ENCODE data around the gene AGRN. TPM values are rescaled to one million over a fixed set of nuclear protein-coding genes. Genes with fewer than 3 reads are reported as not detected.

The AGRN gene
- total RNA-seq, 1 donor from 2014 or later: 35.8 TPM

GRCh38 chr1:1084372-1085170 is 64.7 kb downstream of the AGRN start:
- DNase-seq: no peak
- Mint-ChIP-seq H3K27ac (no peak overlapping the region), H3K36me3 (ENCODE audit: low read depth) (no peaks in the 10 kb centered on the region), H3K27me3 (peaks cover under 1% of the 10 kb centered on the region), H3K4me1 (no peaks in the 10 kb centered on the region), H3K4me3 (no peak overlapping the region), H3K9me3 (no peaks in the 10 kb centered on the region)
- intact Hi-C loops (cut with micrococcal nuclease): no loop called here

GRCh38 chr1:1085171-1085841 is 65.4 kb downstream of the AGRN start:
- Mint-ChIP-seq H3K36me3 (ENCODE audit: low read depth) (no peaks in the 10 kb centered on the region), H3K9me3 (no peaks in the 10 kb centered on the region), H3K27me3 (no peaks in the 10 kb centered on the region), H3K4me1 (no peaks in the 10 kb centered on the region), H3K4me3 (no peak overlapping the region), H3K27ac (no peak overlapping the region)
- intact Hi-C loops (cut with micrococcal nuclease): no loop called here
- no peak for DNase-seq

DNA sequence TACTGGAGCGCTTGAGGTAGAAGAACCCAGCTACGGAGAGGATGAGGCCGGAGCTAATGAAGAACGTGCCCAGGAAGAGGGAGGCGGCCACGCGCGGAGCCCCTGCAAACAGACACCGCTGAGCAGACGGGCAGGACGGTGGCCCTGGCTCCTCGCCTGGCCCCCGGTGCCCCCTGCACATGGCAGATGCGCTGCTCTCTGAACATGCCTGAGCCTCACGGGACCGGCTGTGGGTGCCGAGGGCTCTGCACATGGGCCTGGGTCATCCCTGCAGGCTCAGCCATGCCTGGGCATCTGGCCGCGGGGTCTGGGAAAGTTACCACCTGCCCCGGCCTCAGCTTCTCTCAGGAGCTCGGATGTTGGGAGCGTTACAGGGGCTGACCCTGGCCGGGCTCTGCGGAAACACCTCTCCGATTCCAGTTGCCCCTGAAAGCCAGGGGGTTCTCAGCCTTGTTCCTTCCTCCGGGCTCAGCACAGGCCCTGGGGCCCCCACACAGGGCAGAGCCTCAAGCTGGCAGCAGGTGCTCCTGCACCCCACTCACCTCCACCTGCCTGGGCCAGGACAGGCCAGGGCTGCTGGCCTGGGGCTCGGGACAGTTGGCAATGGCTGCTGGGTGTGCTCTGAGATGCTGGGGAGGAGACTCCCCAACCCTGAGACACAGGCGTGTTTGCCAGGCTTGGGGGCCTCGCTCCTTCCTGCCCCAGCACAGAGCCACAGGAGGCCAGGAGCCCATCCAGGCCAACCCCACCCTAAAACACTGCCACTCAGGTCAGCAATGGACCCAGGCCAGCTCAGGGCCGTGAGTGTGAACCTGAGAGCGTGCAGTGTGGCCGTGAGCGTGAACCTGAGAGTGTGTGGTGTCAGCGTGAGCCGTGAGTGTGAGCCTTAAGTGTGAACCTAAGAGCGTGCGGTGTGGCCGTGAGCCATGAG is 66.3 kb downstream of the AGRN start:
- no peaks in the 10 kb centered on the region for H3K4me1 Mint-ChIP-seq
- intact Hi-C loops (cut with micrococcal nuclease): no loop called here

GRCh38 chr1:1086911-1087341 is 67.0 kb downstream of the AGRN start:
- Mint-ChIP-seq H3K36me3 (ENCODE audit: low read depth) (no peaks in the 10 kb centered on the region), H3K4me1 (no peaks in the 10 kb centered on the region), H3K9me3 (no peaks in the 10 kb centered on the region), H3K27ac (no peak overlapping the region), H3K27me3 (no peaks in the 10 kb centered on the region), H3K4me3 (no peak overlapping the region)
- intact Hi-C loops (cut with micrococcal nuclease): no loop called here
- DNase-seq: no peak

More for the DNA sequence above, 66.3 kb downstream of the AGRN start:
- H3K27ac Mint-ChIP-seq: no peak overlapping the region
- H3K9me3 Mint-ChIP-seq: no peaks in the 10 kb centered on the region
- DNase-seq: no peak
- no peaks in the 10 kb centered on the region for H3K27me3 Mint-ChIP-seq
- H3K36me3 Mint-ChIP-seq (ENCODE audit: low read depth): no peaks in the 10 kb centered on the region
- no peak overlapping the region for H3K4me3 Mint-ChIP-seq

DNA sequence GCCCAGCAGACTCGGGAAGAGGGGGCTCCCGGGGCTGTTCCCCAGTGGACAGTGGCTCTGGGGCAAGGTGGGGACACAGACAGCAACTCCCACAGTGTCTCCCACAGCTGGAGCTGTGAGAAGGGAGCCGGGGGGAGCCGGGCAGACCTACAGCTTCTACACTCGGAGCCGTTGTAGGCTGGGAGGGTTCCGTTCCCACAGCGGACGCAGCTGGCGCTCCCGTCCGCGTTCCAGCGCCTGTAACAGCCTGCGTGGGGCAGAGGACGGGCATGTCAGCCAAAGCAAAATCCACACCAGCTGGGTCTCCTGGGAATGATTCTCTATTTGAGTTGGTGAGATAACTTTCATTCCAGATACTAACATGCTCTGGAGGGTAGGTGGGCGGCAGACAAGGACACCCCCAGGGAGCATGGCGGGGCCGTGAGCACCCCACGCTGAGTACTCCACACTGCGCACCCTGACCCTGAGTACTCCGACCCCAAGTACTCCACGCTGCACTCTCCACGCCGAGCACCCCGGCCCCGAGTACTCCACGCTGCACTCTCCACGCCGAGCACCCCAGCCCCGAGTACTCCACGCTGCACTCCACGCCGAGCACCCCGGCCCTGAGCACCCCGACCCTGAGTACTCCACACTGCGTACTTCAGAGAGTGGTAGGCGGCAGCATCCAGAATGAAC is 67.6 kb downstream of the AGRN start:
- no peaks in the 10 kb centered on the region for H3K9me3 Mint-ChIP-seq
- no peaks in the 10 kb centered on the region for H3K36me3 Mint-ChIP-seq (ENCODE audit: low read depth)
- DNase-seq: no peak
- H3K27me3 Mint-ChIP-seq: no peaks in the 10 kb centered on the region
- intact Hi-C loops (cut with micrococcal nuclease): no loop called here
- H3K4me1 Mint-ChIP-seq: no peaks in the 10 kb centered on the region
- no peak overlapping the region for H3K4me3 Mint-ChIP-seq
- no peak overlapping the region for H3K27ac Mint-ChIP-seq

- no peak overlapping the region for H3K4me3 Mint-ChIP-seq
- DNase-seq: no peak
- H3K27ac Mint-ChIP-seq: no peak overlapping the region
- no peaks in the 10 kb centered on the region for H3K27me3 Mint-ChIP-seq
- intact Hi-C loops (cut with micrococcal nuclease): no loop called here
- H3K9me3 Mint-ChIP-seq: no peaks in the 10 kb centered on the region
- peaks cover 2% of the 10 kb centered on the region for H3K36me3 Mint-ChIP-seq (ENCODE audit: low read depth)
- peaks cover 3% of the 10 kb centered on the region for H3K4me1 Mint-ChIP-seq
Observed at GRCh38 chr1:1088029-1088800, 68.3 kb downstream of the AGRN start.

GRCh38 chr1:1088801-1089680 is 69.1 kb downstream of the AGRN start:
- Mint-ChIP-seq H3K27me3 (no peaks in the 10 kb centered on the region), H3K36me3 (ENCODE audit: low read depth) (peaks cover 2% of the 10 kb centered on the region), H3K27ac (no peak overlapping the region), H3K9me3 (no peaks in the 10 kb centered on the region), H3K4me1 (peaks cover 3% of the 10 kb centered on the region), H3K4me3 (no peak overlapping the region)
- no peak for DNase-seq
- intact Hi-C loops (cut with micrococcal nuclease): no loop called here

GRCh38 chr1:1089731-1090423 is 70.0 kb downstream of the AGRN start:
- Mint-ChIP-seq H3K4me1 (peaks cover 3% of the 10 kb centered on the region), H3K9me3 (no peaks in the 10 kb centered on the region), H3K27me3 (no peaks in the 10 kb centered on the region), H3K4me3 (no peak overlapping the region), H3K27ac (no peak overlapping the region), H3K36me3 (ENCODE audit: low read depth) (peaks cover 2% of the 10 kb centered on the region)
- intact Hi-C loops (cut with micrococcal nuclease): no loop called here
- DNase-seq: no peak

- H3K9me3 Mint-ChIP-seq: peaks cover 3% of the 10 kb centered on the region
- H3K36me3 Mint-ChIP-seq (ENCODE audit: low read depth): peaks cover 2% of the 10 kb centered on the region
- H3K4me3 Mint-ChIP-seq: no peak overlapping the region
- intact Hi-C loops (cut with micrococcal nuclease): no loop called here
- no peak for DNase-seq
- no peaks in the 10 kb centered on the region for H3K27me3 Mint-ChIP-seq
- no peak overlapping the region for H3K27ac Mint-ChIP-seq
- H3K4me1 Mint-ChIP-seq: peaks cover 3% of the 10 kb centered on the region
Observed at GRCh38 chr1:1090424-1091343, 70.8 kb downstream of the AGRN start.

GRCh38 chr1:1091344-1092148 is 71.6 kb downstream of the AGRN start:
- Mint-ChIP-seq H3K27me3 (no peaks in the 10 kb centered on the region), H3K4me3 (no peak overlapping the region), H3K27ac (no peak overlapping the region), H3K9me3 (peaks cover 3% of the 10 kb centered on the region), H3K4me1 (peaks cover 3% of the 10 kb centered on the region), H3K36me3 (ENCODE audit: low read depth) (peaks cover 2% of the 10 kb centered on the region)
- intact Hi-C loops (cut with micrococcal nuclease): no loop called here
- no peak for DNase-seq

Data from activated CD4-positive, alpha-beta T cell treated with anti-CD3 and anti-CD28 coated beads, Interleukin-2, amount 10 ng/mL, durations not matched to agents 24 days and 14 days (primary cell).